Prostate gland (tissue), 2 donors: ENCODE measurements around the gene LRRC23. TPM values are rescaled to one million over a fixed set of nuclear protein-coding genes. Genes with fewer than 3 reads are reported as not detected.

Experiments
- DNase-seq: peaks from one replicate; pipeline ENCODE4 v3.0.0-alpha.2; 2019; ENCODE audit warnings: low spot score
- H3K27ac ChIP-seq, 2 donors: fragments of 200-600 bp; sonication (generic); 2 replicates each; pipeline ENCODE4 v1.5.1; 2017 to 2019
- H3K27me3 ChIP-seq: fragments of 200-600 bp; sonication (generic); replicated peaks from 2 replicates; pipeline ENCODE4 v1.5.1; 2019; ENCODE audit not compliant: insufficient read depth
- H3K36me3 ChIP-seq, 2 donors: fragments of 200-600 bp; sonication (generic); 1 replicate in 1 of 2; 2 replicates in 1 of 2; pipeline versions ENCODE4 v1.5.1 to v1.8.1; 2017 to 2019
- H3K4me1 ChIP-seq: fragments of 200-600 bp; sonication (generic); replicated peaks from 2 replicates; pipeline ENCODE4 v1.5.1; 2019
- H3K4me3 ChIP-seq, 2 donors: fragments of 200-600 bp; sonication (generic); 2 replicates each; pipeline ENCODE4 v1.5.1; 2017 to 2019
- H3K9me3 ChIP-seq: fragments of 200-600 bp; sonication (generic); 2 replicates; pipeline ENCODE4 v1.5.1; 2017
- CTCF ChIP-seq, 4 experiments: fragments of 200-600 bp in 2 of 4; fragments of 450-650 bp in 2 of 4; sonication (generic) in 2 of 4; IDR thresholded peaks; 1 replicate in 3 of 4; 2 replicates in 1 of 4; pipeline ENCODE4 v1.5.1; 2016 to 2019; ENCODE audit warnings: antibody characterized with exemption in 4 of 4, mild to moderate bottlenecking in 2 of 4, moderate library complexity in 2 of 4
- POLR2A ChIP-seq: fragments of 450-650 bp; IDR thresholded peaks from one replicate; pipeline ENCODE4 v1.6.1; 2016; ENCODE audit warnings: antibody characterized with exemption, mild to moderate bottlenecking
- POLR2AphosphoS5 ChIP-seq: sonication (generic); formaldehyde crosslinking; IDR thresholded peaks from one replicate; pipeline ENCODE4 v1.6.1; 2017; ENCODE audit warnings: antibody characterized with exemption
- WGBS: methylation state at CpG from one replicate; pipeline ENCODE4 v1.1.5; 2018; 5-methylcytosine and 5-hydroxymethylcytosine counted together
- intact Hi-C: fragments of 100-400 bp; cut with DNase I; formaldehyde crosslinking; loops from one replicate; pipeline ENCODE4 v1.14.2; 2022
- total RNA-seq, 2 donors: library from RNA; depleted of rRNA; stranded (reverse); fragments of >200 nt; gene quantifications; one replicate each; pipeline ENCODE4 v1.1.0, GENCODE V29; 2016

The LRRC23 gene
- total RNA-seq, 2 donors from 2014 or later: 15.9 to 25.3 TPM

DNA sequence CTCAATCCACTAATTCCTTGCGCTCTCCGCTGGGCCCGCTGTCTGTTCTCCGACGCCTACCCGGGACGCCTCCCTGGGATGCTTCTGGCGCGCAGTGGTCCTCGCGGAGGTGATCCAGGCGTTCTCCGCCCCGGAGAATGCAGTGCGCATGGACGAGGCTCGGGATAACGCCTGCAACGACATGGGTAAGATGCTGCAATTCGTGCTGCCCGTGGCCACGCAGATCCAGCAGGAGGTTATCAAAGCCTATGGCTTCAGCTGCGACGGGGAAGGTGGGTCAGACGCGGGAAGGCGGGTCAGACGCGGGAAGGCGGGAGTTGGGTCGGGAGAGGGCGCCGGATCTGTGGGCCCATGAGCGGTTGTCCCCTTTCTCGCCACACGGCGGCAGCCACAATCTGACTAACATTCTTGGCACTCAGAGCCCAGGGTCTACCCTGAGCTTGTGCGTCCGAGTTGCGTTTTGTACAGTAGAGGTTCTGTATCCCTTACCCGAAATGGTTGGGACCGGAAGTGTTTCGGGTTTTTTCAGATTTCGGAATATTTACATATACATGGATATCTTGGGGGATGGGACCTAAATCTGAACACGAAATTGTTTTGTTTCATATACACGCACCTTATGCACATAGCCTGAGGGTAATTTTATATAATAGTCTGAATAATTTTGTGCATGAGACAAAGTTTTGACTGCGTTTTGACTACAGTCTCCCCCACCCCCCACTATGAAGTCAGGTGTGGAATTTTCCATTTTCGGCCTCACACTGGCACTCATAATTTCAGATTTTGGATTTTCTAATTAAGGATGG is 40.0 kb downstream of the LRRC23 start:
- H3K4me1 ChIP-seq: peaks cover 18% of the 10 kb centered on the region
- peak; percentile 95 for DNase-seq
- no peaks in the 10 kb centered on the region for H3K9me3 ChIP-seq
- no peaks in the 10 kb centered on the region for H3K27me3 ChIP-seq
- 2% methylated on average over 48 of the region's 48 CpGs for WGBS
- TF ChIP-seq CTCF (IDR thresholded peaks at IDR 0.05) (peak; percentile 81 to 97 (median 95)), POLR2A (peak; percentile 52), POLR2AphosphoS5 (peak; percentile 83)
- peak overlapping the region; percentile 58 to 67 for H3K4me3 ChIP-seq
- H3K36me3 ChIP-seq: no peaks in the 10 kb centered on the region
- intact Hi-C loops: loop anchor here (5.0 kb wide), 1 partner anchor 168 kb away; no protein-coding TSS in a partner anchor
- H3K27ac ChIP-seq: peak overlapping the region; percentile 94 to 97

GRCh38 chr12:6945613-6946012 is 41.0 kb downstream of the LRRC23 start:
- Histone ChIP-seq H3K27me3 (no peaks in the 10 kb centered on the region), H3K27ac (peak overlapping the region; percentile 94 to 97), H3K4me3 (peak overlapping the region in 1 of 2 donors; percentile 58), H3K9me3 (no peaks in the 10 kb centered on the region), H3K36me3 (no peaks in the 10 kb centered on the region), H3K4me1 (peaks cover 18% of the 10 kb centered on the region)
- TF ChIP-seq POLR2A (no peak), CTCF (IDR thresholded peaks at IDR 0.05) (no peak)
- DNase-seq: no peak
- WGBS: 67% methylated on average over 11 of the region's 11 CpGs
- intact Hi-C loops: loop anchor here (5.0 kb wide), 1 partner anchor 167 kb away; no protein-coding TSS in a partner anchor

DNA sequence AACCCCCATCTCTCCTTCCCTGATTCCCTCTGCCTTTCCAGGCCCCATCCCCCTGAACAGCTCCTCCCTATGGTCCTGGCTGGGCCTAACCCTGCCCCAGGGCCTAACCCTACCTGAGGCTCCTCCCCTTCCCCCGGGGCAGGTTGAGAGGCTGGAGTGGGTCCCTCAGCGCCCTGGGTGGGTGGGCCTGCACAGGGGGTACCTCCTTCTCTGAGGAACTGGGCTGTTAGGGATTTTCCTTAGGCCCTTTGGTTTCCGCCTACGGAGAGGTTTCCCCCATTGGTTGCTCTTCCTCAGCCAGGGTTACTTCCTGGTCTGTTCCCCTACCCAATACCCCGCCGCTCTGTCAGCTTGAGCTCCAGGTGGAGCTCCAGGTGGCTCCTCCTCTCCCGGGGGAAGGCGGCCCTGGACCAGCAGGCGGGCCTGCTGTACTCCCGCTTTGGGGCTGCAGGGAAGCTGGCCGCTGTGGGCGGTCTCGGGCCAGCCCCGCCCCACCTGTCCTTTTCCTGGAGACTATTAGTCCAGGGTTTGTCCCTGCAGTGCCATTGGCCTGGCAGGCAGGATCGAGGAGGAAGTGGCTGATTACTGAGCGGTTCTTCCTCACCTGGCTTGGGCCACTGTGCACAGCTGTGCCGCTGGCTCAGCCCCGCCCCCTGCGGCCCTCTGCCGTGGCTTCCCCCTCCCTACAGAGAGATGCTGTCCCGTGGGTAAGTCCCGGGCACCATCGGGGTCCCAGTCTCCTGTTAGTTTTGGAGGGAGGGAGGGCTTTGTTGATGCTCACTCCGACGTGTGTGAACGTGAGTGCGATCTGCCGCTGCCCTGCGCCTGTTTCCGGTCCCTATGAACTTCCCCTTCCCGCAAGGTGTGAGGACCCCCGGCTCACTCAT is 41.7 kb downstream of the LRRC23 start:
- Histone ChIP-seq H3K27ac (peak overlapping the region; percentile 94 to 97), H3K9me3 (no peaks in the 10 kb centered on the region), H3K36me3 (no peaks in the 10 kb centered on the region), H3K27me3 (no peaks in the 10 kb centered on the region), H3K4me1 (peaks cover 18% of the 10 kb centered on the region), H3K4me3 (peak overlapping the region; percentile 28 to 42)
- WGBS: 19% methylated on average over 31 of the region's 32 CpGs
- DNase-seq: peak; percentile 97
- peak in 3 of 4 experiments; percentile 43 to 66 (median 59) for TF ChIP-seq CTCF (IDR thresholded peaks at IDR 0.05)
- peak; percentile 97 for TF ChIP-seq POLR2AphosphoS5
- peak; percentile 95 for TF ChIP-seq POLR2A
- intact Hi-C loops: loop anchor here (5.0 kb wide), 1 partner anchor 166 kb away; no protein-coding TSS in a partner anchor

- 47% methylated on average over 8 of the region's 8 CpGs for WGBS
- H3K27me3 ChIP-seq: no peaks in the 10 kb centered on the region
- intact Hi-C loops: loop anchor here (5.0 kb wide), 1 partner anchor 165 kb away; no protein-coding TSS in a partner anchor
- no peaks in the 10 kb centered on the region for H3K9me3 ChIP-seq
- no peak for DNase-seq
- H3K27ac ChIP-seq: peak overlapping the region; percentile 94 to 97
- peak overlapping the region; percentile 28 to 42 for H3K4me3 ChIP-seq
- no peak for TF ChIP-seq POLR2AphosphoS5
- TF ChIP-seq CTCF (IDR thresholded peaks at IDR 0.05): no peak
- no peak for TF ChIP-seq POLR2A
- peaks cover 18% of the 10 kb centered on the region for H3K4me1 ChIP-seq
- H3K36me3 ChIP-seq: no peaks in the 10 kb centered on the region
Measured at GRCh38 chr12:6946920-6947374, 42.3 kb downstream of the LRRC23 start.
